SK-N-MC (cell line): ENCODE results near the gene PLOD2.

ENCODE experiments used
- EZH2 ChIP-seq: fragments of 200-600 bp; sonication (generic); IDR thresholded peaks from one replicate; pipeline ENCODE4 v1.6.1; 2017; ENCODE audit warnings: antibody characterized with exemption
- POLR2AphosphoS5 ChIP-seq: IDR thresholded peaks from 2 replicates; pipeline ENCODE4 v1.6.1; 2012; ENCODE audit warnings: mild to moderate bottlenecking, low read depth, low read length, borderline replicate concordance

DNA sequence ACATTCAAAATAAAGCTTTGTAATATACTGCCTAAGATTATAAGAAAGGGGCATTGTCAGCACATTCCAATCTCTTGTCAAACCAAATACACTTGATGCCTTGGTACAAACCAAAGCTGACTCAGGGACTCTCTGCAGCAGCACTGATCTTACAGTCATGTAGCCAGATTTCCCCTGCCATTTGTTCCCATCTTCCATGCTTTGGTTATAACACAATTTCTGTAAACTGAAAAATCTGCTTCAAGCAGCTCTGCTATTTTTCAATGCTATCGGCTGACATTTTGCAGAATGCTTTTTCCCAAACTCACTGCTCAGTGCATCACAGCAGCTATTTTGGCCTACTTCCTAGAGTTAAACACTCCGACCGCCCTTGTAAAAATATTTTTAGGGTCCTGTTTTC, 18.2 kb downstream of the PLOD2 start:
- TF ChIP-seq EZH2, result no peak
- peak; percentile 63; the same call in 1 of the 2 replicates for TF ChIP-seq POLR2AphosphoS5
